UCSD-AML1 (cell line): ENCODE data around the gene CMTM6.
"Not testable (repeated sequence)": the region's sequence is repeated elsewhere in the genome, so short reads cannot be mapped to it uniquely, and the experiment has no call there.

Experiments used
- DNase-seq: peaks from one replicate; lab custom pipeline; 2025; ENCODE audit not compliant: unreplicated experiment; lab: John Stamatoyannopoulos, UW

The CMTM6 gene

DNA sequence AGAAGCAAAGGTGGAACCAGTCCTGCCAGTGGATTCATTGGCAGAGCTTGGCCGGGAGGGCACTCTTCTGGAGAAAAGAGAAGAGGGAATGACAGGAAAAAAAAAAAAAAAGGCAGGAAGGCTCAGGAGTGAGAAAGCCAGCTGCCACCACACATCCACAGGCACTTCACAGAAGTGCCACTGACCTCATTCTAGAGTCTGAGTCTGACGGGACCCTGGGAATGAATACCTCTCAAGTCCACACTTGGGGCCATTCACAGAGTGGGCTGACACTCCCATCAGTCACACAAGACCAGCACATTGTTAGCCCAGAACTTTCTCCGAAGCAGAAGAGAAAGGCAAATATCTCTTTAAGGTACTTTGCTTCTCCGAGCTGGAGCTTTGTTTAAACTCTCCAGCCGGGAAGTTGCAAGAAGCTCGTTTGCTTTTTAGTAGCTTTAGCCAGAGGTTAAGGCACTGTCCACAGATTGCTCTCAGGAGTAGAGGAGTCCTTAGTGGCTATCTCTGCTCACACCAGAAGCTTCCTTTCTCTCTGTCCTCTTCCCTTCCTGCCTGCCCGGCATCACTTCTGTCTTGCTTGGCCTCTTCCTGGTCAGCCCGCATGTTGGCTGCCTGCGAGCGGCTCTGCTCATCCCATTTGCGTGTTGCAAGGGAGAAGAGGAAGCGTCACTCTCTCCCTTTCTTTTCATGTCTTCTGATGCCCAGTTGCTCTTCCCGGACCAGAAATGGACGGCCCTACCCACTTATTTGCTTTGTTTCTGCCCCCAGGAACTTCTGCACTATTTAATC lies 53.8 kb downstream of the CMTM6 start:
- DNase-seq: no peak

DNA sequence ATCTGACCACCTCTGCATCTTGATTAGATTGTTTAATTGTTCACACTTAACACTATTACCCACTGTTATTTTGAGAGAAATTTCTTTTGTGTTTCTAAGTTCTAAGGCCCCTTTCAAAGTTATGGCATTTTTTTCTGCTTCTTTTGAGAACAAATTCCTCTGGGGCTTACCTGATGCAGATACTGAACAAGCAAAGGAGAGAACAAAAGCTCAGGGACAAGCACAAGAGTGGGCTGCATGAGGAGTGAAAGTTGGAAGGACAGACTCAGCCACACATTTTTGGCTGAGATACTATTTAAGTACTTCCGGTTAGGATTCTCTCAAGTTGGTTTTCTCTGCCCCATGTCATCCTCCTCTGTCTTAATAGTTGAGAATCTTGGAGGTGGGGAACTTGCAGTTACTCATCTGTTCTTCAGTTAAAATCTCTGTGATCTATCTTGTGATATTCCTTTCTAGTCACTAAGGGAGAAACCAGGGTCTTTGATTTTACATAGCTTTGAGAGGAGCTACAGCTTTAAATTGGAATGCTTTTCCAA lies 54.7 kb downstream of the CMTM6 start:
- no peak for DNase-seq

- no peak for DNase-seq
Observed at GRCh38 chr3:32443478-32443877, 59.2 kb downstream of the CMTM6 start.

DNA sequence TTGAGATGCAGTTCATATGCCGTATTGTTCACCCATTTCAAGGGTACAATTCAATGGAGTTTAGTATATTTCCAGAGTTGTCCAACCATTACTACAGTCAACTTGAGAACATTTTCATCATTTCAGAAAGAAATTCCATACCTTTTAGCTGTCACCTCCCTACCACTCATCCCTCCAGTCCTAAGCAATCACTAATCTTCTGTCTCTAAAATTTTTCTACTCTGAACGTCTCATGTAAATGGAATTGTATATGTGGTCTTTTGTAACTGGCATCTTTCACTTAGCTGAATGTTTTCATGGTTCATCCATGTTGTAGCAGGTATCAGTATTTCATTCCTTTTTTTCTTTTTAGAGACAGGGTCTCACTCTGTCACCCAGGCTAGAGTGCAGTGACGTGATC lies 59.9 kb downstream of the CMTM6 start:
- no peak for DNase-seq

DNA sequence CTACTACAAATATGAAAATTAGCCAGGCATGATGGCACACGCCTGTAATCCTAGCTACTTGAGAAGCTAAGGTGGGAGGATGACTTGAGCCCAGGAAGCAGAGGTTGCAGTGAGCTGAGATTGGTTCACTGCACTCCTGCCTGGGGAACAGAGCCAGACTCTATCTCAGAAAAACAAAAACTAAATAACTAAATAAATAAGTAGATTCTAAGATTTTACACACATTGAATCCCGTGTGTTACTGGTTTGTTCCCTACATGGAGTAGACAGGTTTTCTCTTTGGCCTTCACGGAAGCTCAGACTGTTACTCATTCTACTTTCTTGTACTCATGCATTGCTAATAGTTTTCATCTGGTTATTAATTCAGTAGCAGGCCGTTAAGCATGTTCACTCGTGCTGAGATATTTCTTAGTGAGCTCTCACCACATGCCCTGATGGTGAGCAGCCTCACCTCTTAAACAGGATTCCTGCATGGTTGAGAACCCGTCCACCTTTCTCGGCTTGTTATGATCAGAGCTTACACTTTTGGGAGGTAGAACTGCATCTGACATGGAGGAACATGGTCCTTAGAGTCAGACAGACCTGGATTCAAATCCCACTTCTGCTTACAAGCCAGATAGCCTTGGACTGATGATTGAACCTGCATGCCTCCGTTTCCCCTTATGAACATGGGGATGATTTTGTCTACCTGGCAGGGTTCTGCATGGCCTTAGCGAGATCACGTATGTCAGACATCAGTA lies 61.9 kb downstream of the CMTM6 start:
- DNase-seq: no peak

DNA sequence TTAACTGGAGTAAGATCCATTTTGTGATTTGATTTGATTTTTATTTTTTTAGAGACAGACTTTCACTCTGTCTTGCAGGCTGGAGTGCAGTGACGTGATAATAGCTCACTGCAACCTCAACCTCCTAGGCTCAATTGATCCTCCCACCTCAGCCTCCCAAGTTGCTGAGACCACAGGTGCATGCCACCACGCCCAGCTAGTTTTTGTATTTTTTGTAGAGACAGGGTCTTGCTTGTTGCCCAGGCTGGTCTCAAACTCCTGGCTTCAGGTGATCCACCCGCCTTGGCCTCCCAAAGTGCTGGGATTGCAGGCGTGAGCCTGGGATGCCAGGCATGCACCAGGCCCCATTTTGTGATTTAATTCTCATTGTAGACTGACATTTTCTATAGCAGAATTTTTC lies 63.2 kb downstream of the CMTM6 start:
- not testable (repeated sequence) for DNase-seq

DNA sequence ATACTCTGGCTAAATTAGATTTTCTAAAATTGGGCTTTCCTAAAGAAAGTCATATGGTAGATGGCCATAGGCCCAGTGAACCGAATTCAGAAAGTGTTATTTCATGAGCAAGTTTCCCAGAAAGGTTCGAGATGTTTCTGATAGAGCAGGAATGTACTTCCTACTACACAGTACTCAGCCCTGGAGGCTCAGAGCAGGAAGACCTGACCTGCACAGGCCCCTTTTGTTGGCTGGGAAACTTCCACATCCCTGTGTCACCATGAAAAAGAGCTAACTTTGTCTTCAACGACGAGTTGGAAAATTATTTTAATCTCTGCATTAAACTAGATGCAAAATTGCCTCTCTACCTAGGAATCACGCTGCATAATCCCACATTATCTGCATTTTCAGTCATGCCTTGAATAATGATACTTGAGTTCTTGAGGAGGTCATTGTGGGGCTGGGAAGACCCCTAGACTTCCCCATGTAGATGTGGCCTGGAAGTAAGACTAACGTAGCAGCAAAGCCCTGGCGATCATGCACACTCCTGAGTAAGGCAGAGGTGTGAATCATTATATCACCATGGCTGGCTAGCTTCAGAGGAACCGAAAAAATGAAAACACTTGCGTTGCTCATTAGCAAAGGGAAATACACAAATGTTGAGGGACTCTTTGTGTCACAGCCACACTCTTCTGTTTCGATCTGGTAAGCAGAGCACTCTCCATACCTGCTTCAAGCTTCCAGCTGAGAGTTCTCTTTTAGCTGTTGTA lies 63.9 kb downstream of the CMTM6 start:
- no peak for DNase-seq

- DNase-seq: no peak
Observed at GRCh38 chr3:32437896-32438295, 64.8 kb downstream of the CMTM6 start.

- no peak for DNase-seq
Observed at GRCh38 chr3:32436816-32437189, 65.8 kb downstream of the CMTM6 start.

DNA sequence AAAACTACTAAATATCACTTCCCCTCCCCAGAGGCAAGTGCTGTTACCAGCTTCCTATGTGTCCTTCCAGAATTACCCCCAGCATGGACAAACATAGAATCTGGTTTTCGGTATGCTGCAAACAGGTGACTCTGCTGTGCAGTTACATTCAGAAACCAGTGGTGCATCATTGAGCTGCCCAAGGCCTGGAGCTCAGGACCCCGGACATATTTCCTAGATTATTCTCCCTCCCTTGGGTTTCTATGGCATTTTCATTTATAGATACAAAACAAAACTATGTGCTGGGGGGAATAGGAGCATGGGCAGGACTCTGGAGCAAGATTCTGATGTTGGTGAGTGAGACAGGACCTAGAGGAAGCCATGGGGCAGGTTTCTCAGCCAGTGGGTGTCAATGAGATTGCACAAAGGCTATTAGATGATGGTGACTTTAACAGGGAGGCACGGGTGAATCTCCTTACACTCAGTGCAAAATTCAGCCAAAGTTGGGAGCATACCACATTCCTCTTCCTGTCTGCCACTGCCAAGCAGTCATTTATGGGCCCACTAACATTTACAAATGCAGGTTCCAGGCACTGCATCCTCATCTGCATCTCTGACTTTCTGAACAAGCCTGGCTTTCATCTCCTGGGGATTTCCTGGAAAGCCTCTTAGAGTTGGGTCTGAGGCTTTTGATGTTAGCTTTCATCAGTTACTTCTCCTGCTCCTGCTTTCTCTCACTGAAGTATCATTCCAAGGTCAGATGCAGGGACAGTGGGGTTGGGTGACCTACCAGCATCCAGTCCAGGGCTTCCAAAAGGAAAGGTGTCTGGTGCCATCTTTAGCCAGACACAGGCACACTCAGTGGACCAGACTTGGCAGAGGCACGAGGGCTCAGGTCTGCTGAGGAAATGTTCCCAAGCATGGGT lies 66.5 kb downstream of the CMTM6 start:
- DNase-seq: no peak

DNA sequence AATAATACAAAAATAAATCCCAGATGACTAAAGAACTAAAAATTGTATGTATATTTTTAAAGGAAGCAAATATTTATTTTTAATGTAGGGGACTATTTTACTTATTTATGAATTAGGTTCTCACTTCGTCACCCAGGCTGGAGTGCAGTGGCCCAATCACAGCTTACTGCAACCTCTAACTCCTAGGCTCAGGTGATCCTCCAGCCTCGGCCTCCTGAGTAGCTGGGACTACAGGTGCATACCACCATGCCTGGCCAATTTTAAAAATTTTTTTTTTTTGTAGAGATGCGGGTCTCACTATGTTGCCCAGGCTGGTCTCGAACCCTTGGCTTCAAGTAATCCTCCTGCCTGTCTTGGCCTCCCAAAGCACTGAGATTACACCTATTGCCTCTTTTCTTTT lies 68.4 kb downstream of the CMTM6 start:
- no peak for DNase-seq

- DNase-seq: no peak
Observed at GRCh38 chr3:32432711-32433530, 69.7 kb downstream of the CMTM6 start.

DNA sequence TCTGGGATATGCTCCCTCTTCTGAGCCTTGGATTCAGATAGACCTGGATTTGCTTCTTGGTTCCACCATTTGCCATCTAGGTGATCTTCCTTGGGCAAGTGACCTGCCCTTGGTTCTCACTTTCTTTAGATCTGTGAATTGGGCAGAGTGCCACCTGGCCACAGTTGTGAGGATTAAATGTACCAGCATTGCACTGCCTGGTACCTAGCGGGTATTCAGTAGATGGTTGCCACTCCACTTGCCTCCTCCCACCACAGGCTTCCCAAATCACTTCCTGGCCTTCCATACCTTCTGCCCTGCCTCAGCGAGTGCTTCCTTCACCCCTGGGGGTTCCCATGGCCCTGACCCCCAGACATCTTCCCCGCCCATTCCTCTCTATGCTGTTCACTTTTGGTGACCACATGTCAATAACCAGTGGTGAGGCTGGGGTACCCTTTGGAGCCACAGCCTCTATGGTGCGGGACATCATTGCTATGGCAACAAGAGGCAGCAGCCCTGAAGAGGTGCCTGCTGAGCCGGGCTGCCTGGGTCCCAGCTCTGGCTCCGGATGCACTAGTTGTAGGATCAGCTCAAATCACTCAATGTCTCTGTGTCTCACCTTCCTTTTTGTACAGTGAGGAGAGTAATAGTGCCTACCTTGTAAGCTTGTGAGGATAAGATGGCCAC lies 70.5 kb downstream of the CMTM6 start:
- DNase-seq: no peak

- no peak for DNase-seq
Observed at GRCh38 chr3:32431481-32431880, 71.2 kb downstream of the CMTM6 start.
